Neural cell (in vitro differentiated cells): ENCODE measurements around the gene LY6G5C. TPM values are rescaled to one million over a fixed set of nuclear protein-coding genes. Genes with fewer than 3 reads are reported as not detected.

Experiments
- H2AFZ ChIP-seq: fragments of 200-600, 300-800 bp; sonication (generic), shearing (Covaris generic); 2 replicates; pipeline ENCODE4 v1.6.0; 2014; ENCODE audit warnings: low read depth, mild to moderate bottlenecking, antibody characterized with exemption, low read length, moderate library complexity
- H3F3A ChIP-seq: fragments of 200-600 bp; shearing (Covaris generic); 2 replicates; pipeline ENCODE4 v1.6.1; 2016; ENCODE audit warnings: mild to moderate bottlenecking, moderate library complexity, mixed read lengths, antibody characterized with exemption, low read length; ENCODE audit not compliant: insufficient read depth, poor library complexity, severe bottlenecking
- H3K27ac ChIP-seq: fragments of 200-600, 300-800 bp; sonication (generic), shearing (Covaris generic); 2 replicates; pipeline ENCODE4 v1.5.1; 2014; ENCODE audit warnings: mild to moderate bottlenecking, low read length, moderate library complexity
- H3K27me3 ChIP-seq: fragments of 300-800, 200-600 bp; sonication (generic), shearing (Covaris generic); 2 replicates; pipeline ENCODE4 v1.6.0; 2014; ENCODE audit warnings: mild to moderate bottlenecking, low read depth, low read length, moderate library complexity; ENCODE audit not compliant: insufficient read depth
- H3K36me3 ChIP-seq: fragments of 300-800, 200-600 bp; sonication (generic), shearing (Covaris generic); 2 replicates; pipeline ENCODE4 v1.5.1; 2014; ENCODE audit warnings: mild to moderate bottlenecking, antibody characterized with exemption, low read length, moderate library complexity; ENCODE audit not compliant: insufficient read depth
- H3K4me2 ChIP-seq: fragments of 300-800, 200-600 bp; sonication (generic), shearing (Covaris generic); 2 replicates; pipeline ENCODE4 v1.6.0; 2014; ENCODE audit warnings: mild to moderate bottlenecking, low read length
- H3K4me3 ChIP-seq: fragments of 300-800, 200-600 bp; sonication (generic), shearing (Covaris generic); 2 replicates; pipeline ENCODE4 v1.5.1; 2014; ENCODE audit warnings: mild to moderate bottlenecking, low read length, moderate library complexity
- H3K79me2 ChIP-seq: fragments of 200-600 bp; shearing (Covaris generic); replicated peaks from 2 replicates; pipeline ENCODE4 v1.6.0; 2014; ENCODE audit warnings: mild to moderate bottlenecking, low read length, moderate library complexity; ENCODE audit not compliant: insufficient read depth
- H3K9ac ChIP-seq: fragments of 300-800, 200-600 bp; sonication (generic), shearing (Covaris generic); 2 replicates; pipeline ENCODE4 v1.6.1; 2016; ENCODE audit warnings: mild to moderate bottlenecking, low read length, mixed read lengths
- H3K9me2 ChIP-seq: fragments of 200-600 bp; shearing (Covaris generic); 2 replicates; pipeline ENCODE4 v1.6.1; 2016; ENCODE audit warnings: mild to moderate bottlenecking, low read length, mixed read lengths; ENCODE audit not compliant: insufficient read depth
- H3K9me3 ChIP-seq: fragments of 200-600, 300-800 bp; sonication (generic), shearing (Covaris generic); 2 replicates; pipeline ENCODE4 v1.6.1; 2016; ENCODE audit warnings: mild to moderate bottlenecking, mixed run types, low read length, moderate library complexity, mixed read lengths
- H4K20me1 ChIP-seq: fragments of 200-600 bp; shearing (Covaris generic); 2 replicates; pipeline ENCODE4 v1.6.1; 2016; ENCODE audit warnings: mild to moderate bottlenecking, mixed run types; ENCODE audit not compliant: insufficient read depth
- CTCF ChIP-seq: fragments of 450-650 bp; IDR thresholded peaks from 2 replicates; pipeline ENCODE4 v1.5.1; 2014; ENCODE audit warnings: antibody characterized with exemption, mild to moderate bottlenecking, moderate library complexity; ENCODE audit not compliant: poor library complexity, severe bottlenecking
- EP300 ChIP-seq: fragments of 450-650 bp; conservative IDR thresholded peaks from 2 replicates; pipeline ENCODE4 v1.6.1; 2014; ENCODE audit warnings: antibody characterized with exemption, mild to moderate bottlenecking, moderate library complexity; ENCODE audit not compliant: poor library complexity, severe bottlenecking
- EZH2 ChIP-seq: fragments of 200-600, 300-800 bp; shearing (Covaris generic), sonication (generic); IDR thresholded peaks from 2 replicates; pipeline ENCODE4 v1.6.1; 2014; ENCODE audit warnings: antibody characterized with exemption, low read length, borderline replicate concordance, mild to moderate bottlenecking; ENCODE audit not compliant: insufficient read depth, poor library complexity, severe bottlenecking
- MXI1 ChIP-seq: fragments of 450-650 bp; conservative IDR thresholded peaks from 2 replicates; pipeline ENCODE4 v1.6.1; 2014; ENCODE audit warnings: antibody characterized with exemption, mild to moderate bottlenecking; ENCODE audit not compliant: poor library complexity, severe bottlenecking
- POLR2AphosphoS5 ChIP-seq: IDR thresholded peaks from 2 replicates; pipeline ENCODE4 v1.6.1; 2012
- RAD21 ChIP-seq: fragments of 450-650 bp; conservative IDR thresholded peaks from 2 replicates; pipeline ENCODE4 v1.6.1; 2014; ENCODE audit warnings: antibody characterized with exemption, mild to moderate bottlenecking, moderate library complexity
- REST ChIP-seq: IDR thresholded peaks from 2 replicates; pipeline ENCODE4 v1.6.1; 2012; ENCODE audit warnings: borderline replicate concordance
- SMC3 ChIP-seq: fragments of 450-650 bp; conservative IDR thresholded peaks from 2 replicates; pipeline ENCODE4 v1.6.1; 2014; ENCODE audit warnings: antibody characterized with exemption, mild to moderate bottlenecking, moderate library complexity; ENCODE audit not compliant: poor library complexity
- TAF1 ChIP-seq: IDR thresholded peaks from 2 replicates; pipeline ENCODE4 v1.6.1; 2012; ENCODE audit warnings: low read depth
- polyA plus RNA-seq: library from polyadenylated mRNA; depleted of rRNA; stranded (reverse); fragments of >200 nt; gene quantifications from 2 replicates; pipeline ENCODE4 v1.2.3, GENCODE V29; 2014

The LY6G5C gene
- polyA plus RNA-seq, 1 donor from 2014 or later, result 13.4 TPM

- Histone ChIP-seq H3K4me2 (no peak overlapping the region), H3K9me3 (no peaks in the 10 kb centered on the region), H3K4me3 (no peak overlapping the region), H2AFZ (no peak overlapping the region), H4K20me1 (no peaks in the 10 kb centered on the region), H3K79me2 (peaks cover 5% of the 10 kb centered on the region), H3K27ac (no peak overlapping the region), H3K27me3 (no peaks in the 10 kb centered on the region), H3F3A (no peaks in the 10 kb centered on the region), H3K9ac (no peak overlapping the region), H3K36me3 (no peaks in the 10 kb centered on the region), H3K9me2 (no peaks in the 10 kb centered on the region)
- TF ChIP-seq MXI1 (no peak), RAD21 (no peak), EP300 (no peak), TAF1 (no peak), SMC3 (no peak)
Observed at GRCh38 chr6:31631681-31632278, 49.1 kb downstream of the LY6G5C start.

- no peak overlapping the region for H3K4me2 ChIP-seq
- no peaks in the 10 kb centered on the region for H3K36me3 ChIP-seq
- no peaks in the 10 kb centered on the region for H4K20me1 ChIP-seq
- no peak overlapping the region for H3K4me3 ChIP-seq
- no peak overlapping the region for H2AFZ ChIP-seq
- TF ChIP-seq MXI1, result no peak
- peaks cover 9% of the 10 kb centered on the region for H3K79me2 ChIP-seq
- H3K9me3 ChIP-seq, result no peaks in the 10 kb centered on the region
- H3K9me2 ChIP-seq, result no peaks in the 10 kb centered on the region
- H3K27me3 ChIP-seq, result no peaks in the 10 kb centered on the region
- H3F3A ChIP-seq, result no peaks in the 10 kb centered on the region
- H3K27ac ChIP-seq, result no peak overlapping the region
- no peak overlapping the region for H3K9ac ChIP-seq
Observed at GRCh38 chr6:31631209-31631608, 49.7 kb downstream of the LY6G5C start.

- Histone ChIP-seq H3K36me3 (peaks cover 5% of the 10 kb centered on the region), H3K79me2 (peaks cover 15% of the 10 kb centered on the region), H4K20me1 (no peaks in the 10 kb centered on the region), H3K9ac (no peak overlapping the region), H3K4me3 (no peak overlapping the region), H2AFZ (no peak overlapping the region), H3K27ac (no peak overlapping the region), H3K9me2 (no peaks in the 10 kb centered on the region), H3F3A (no peaks in the 10 kb centered on the region), H3K4me2 (no peak overlapping the region), H3K27me3 (no peaks in the 10 kb centered on the region), H3K9me3 (no peaks in the 10 kb centered on the region)
- no peak for TF ChIP-seq EP300
- no peak for TF ChIP-seq CTCF
Observed at GRCh38 chr6:31630177-31630934, 50.5 kb downstream of the LY6G5C start.

- H3K36me3 ChIP-seq, result peaks cover 5% of the 10 kb centered on the region
- TF ChIP-seq RAD21, result no peak
- no peak for TF ChIP-seq REST
- TF ChIP-seq POLR2AphosphoS5, result no peak
- TF ChIP-seq MXI1, result no peak
- TF ChIP-seq EZH2, result no peak
- TF ChIP-seq TAF1, result no peak
- TF ChIP-seq SMC3, result no peak
Observed at GRCh38 chr6:31629014-31629413, 51.9 kb downstream of the LY6G5C start.

More at GRCh38 chr6:31629014-31629413, 51.9 kb downstream of the LY6G5C start:
- Histone ChIP-seq H3K4me2 (no peak overlapping the region), H3K27ac (no peak overlapping the region), H4K20me1 (no peaks in the 10 kb centered on the region), H3K79me2 (peaks cover 19% of the 10 kb centered on the region), H3K4me3 (no peak overlapping the region), H3K9me3 (no peaks in the 10 kb centered on the region), H3K9me2 (no peaks in the 10 kb centered on the region), H2AFZ (no peak overlapping the region), H3K27me3 (no peaks in the 10 kb centered on the region), H3K9ac (no peak overlapping the region), H3F3A (no peaks in the 10 kb centered on the region)
